MCF 10A (cell line): ENCODE data around the gene LYPD6. TPM values are rescaled to one million over a fixed set of nuclear protein-coding genes. Genes with fewer than 3 reads are reported as not detected.

Experiments
- BruUV-seq: library from RNA; stranded (reverse); fragments of 400-500 nt; replicated peaks from 2 replicates; lab custom pipeline; 2021; lab: Mats Ljungman, UMichigan
- CTCF ChIA-PET: fragments of 300-600 bp; sonication (Branson Sonifier 250); formaldehyde crosslinking; extraction: SDS; loops from one replicate; lab custom pipeline; 2021; ENCODE audit warnings: antibody characterized with exemption, inconsistent platforms; lab: Yijun Ruan, JAX
- POLR2A ChIA-PET: fragments of 300-600, 350-650 bp; sonication (Branson Sonifier 250); formaldehyde crosslinking; extraction: SDS; loops from one replicate; lab custom pipeline; 2020; ENCODE audit warnings: antibody characterized with exemption, inconsistent platforms; lab: Yijun Ruan, JAX
- DNase-seq: peaks from one replicate; pipeline ENCODE4 v3.0.0-alpha.2; 2018; ENCODE audit not compliant: unreplicated experiment
- H3K27ac Mint-ChIP-seq: one replicate; pipeline ENCODE4 v1.8.0; 2022; ENCODE audit warnings: mild to moderate bottlenecking, low read depth, mixed read lengths; ENCODE audit not compliant: unreplicated experiment
- H3K27me3 Mint-ChIP-seq: one replicate; pipeline ENCODE4 v1.8.0; 2022; ENCODE audit warnings: mixed read lengths; ENCODE audit not compliant: insufficient read depth, unreplicated experiment
- H3K36me3 Mint-ChIP-seq: one replicate; pipeline ENCODE4 v1.8.0; 2022; ENCODE audit warnings: mild to moderate bottlenecking, moderate library complexity, mixed read lengths; ENCODE audit not compliant: insufficient read depth, unreplicated experiment
- H3K4me1 Mint-ChIP-seq: one replicate; pipeline ENCODE4 v1.8.0; 2022; ENCODE audit warnings: mixed read lengths; ENCODE audit not compliant: insufficient read depth, unreplicated experiment
- H3K4me3 Mint-ChIP-seq: one replicate; pipeline ENCODE4 v1.8.0; 2022; ENCODE audit warnings: mild to moderate bottlenecking, moderate library complexity, mixed read lengths; ENCODE audit not compliant: unreplicated experiment
- H3K9me3 Mint-ChIP-seq: one replicate; pipeline ENCODE4 v1.8.0; 2022; ENCODE audit warnings: mixed read lengths; ENCODE audit not compliant: unreplicated experiment
- intact Hi-C: fragments of 100-400 bp; cut with micrococcal nuclease; formaldehyde crosslinking; loops from 2 replicates; pipeline ENCODE4 v1.14.1; 2022
- total RNA-seq: library from RNA; stranded (reverse); gene quantifications from 2 replicates; pipeline ENCODE4 v1.2.3, GENCODE V29; 2022
- TF ChIP-seq, protein P1 (sequence below): fragments of 200-600 bp; IDR thresholded peaks from one replicate; pipeline ENCODE4 v1.8.0; 2022; ENCODE audit warnings: antibody characterized with exemption, mild to moderate bottlenecking; ENCODE audit not compliant: unreplicated experiment

LYPD6 gene
- total RNA-seq, 1 experiment from 2014 or later, result 3.2 TPM

DNA sequence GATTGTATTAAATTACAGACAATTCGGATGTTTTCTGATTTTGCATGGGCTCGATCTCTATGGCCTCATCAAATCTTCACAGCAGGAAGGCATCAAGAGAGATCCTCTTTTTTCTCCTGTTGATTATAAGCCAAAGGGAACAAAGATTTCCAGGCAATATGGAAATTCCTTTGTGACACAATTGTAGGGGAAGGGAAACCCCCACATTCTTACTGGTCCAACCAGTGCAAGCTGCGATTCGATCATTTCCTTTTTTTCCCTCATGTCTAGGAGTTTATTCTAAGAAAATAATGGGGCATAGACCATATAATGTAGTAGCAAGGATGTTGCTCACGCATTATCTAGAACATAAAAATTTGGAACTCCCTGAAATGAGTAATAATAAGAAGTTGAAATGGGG is 87.7 kb downstream of the LYPD6 start:
- CTCF ChIA-PET, result interaction anchor here (0.7 kb wide), 1 partner anchor 20 kb away, joined by 3 read pairs; no protein-coding TSS in a partner anchor
- peak overlapping the region; percentile 43 for H3K27ac Mint-ChIP-seq

DNA sequence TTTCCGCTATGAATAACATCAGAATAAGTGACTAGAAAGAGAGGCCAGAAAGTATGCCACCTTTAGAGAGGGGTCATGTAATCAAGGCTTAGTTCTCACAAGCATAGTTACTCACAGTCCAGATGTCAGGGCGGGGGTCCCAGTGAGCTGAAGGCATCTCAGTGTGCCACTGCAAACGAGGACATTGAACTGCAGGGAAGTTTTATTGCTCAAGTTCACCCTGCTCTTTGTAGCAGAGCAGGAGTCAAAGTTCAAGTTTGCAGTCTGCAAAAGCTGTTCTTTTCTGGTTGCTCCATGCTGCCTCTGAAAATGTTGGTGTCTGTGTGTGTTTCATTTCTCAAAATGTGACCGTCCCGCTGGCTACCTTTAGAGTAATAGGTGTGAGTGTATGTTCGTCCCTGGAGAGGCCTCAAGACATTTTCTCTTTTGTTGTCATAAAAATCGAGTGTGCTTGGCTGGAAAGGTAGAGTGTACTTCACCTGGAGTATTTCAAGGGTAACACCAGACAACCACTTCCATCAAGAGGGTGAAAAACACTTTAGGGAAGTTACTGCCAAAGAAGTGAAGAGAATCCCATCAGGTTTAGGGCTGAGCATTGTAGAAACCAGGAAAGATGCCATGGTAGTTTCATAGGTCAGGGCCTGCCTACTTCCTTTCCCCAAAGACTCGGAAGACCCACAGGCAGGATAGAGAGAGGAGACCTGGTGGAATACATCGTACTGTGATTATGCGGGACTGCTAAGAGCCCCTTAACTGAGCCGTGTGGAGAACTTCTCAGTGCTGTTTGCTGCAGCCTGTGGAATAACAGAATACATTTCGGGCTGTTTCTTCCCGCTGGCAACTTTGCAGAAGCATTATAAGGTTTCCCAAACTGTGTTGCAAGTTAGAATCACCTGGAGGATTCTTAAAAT is 89.9 kb downstream of the LYPD6 start:
- Mint-ChIP-seq H3K27ac (peak overlapping the region; percentile 11), H3K36me3 (no peaks in the 10 kb centered on the region), H3K27me3 (no peaks in the 10 kb centered on the region), H3K4me1 (peaks cover 17% of the 10 kb centered on the region), H3K9me3 (no peaks in the 10 kb centered on the region), H3K4me3 (no peak overlapping the region)
- intact Hi-C loops, result no loop called here
- TF ChIP-seq, protein P1, sequence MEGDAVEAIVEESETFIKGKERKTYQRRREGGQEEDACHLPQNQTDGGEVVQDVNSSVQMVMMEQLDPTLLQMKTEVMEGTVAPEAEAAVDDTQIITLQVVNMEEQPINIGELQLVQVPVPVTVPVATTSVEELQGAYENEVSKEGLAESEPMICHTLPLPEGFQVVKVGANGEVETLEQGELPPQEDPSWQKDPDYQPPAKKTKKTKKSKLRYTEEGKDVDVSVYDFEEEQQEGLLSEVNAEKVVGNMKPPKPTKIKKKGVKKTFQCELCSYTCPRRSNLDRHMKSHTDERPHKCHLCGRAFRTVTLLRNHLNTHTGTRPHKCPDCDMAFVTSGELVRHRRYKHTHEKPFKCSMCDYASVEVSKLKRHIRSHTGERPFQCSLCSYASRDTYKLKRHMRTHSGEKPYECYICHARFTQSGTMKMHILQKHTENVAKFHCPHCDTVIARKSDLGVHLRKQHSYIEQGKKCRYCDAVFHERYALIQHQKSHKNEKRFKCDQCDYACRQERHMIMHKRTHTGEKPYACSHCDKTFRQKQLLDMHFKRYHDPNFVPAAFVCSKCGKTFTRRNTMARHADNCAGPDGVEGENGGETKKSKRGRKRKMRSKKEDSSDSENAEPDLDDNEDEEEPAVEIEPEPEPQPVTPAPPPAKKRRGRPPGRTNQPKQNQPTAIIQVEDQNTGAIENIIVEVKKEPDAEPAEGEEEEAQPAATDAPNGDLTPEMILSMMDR, result no peak
- BruUV-seq, result no TSS peak
- ChIA-PET CTCF (interaction anchor here (0.7 kb wide), 1 partner anchor 36 kb away, joined by 3 read pairs; no protein-coding TSS in a partner anchor), POLR2A (no interaction called here)
- no peak for DNase-seq

More for the DNA sequence above, 87.7 kb downstream of the LYPD6 start:
- Mint-ChIP-seq H3K9me3 (no peaks in the 10 kb centered on the region), H3K27me3 (no peaks in the 10 kb centered on the region), H3K4me3 (no peak overlapping the region), H3K4me1 (peaks cover 14% of the 10 kb centered on the region), H3K36me3 (no peaks in the 10 kb centered on the region)
- DNase-seq, result no peak
- intact Hi-C loops, result no loop called here
- BruUV-seq, result no TSS peak
- POLR2A ChIA-PET, result no interaction called here
- TF ChIP-seq, protein P1, result no peak

DNA sequence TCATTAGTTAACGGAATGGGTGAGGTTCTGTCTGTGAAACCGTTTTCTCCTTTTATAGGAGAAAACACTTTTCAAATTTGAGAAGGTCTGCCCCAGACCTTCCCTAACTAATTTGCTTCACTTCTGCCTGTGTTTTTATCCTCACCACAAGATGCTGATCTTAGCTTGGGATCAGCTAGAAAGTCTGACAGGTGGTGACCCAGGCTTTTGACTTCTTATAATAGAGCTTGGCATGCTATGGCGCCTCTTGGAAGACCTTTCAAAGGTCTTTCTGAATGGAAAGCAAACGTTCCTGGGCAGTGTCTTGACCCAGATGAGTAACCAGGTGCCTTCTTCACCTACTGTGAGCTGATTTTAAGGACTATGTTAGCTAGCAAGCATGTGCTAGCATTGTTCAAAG is 91.4 kb downstream of the LYPD6 start:
- Mint-ChIP-seq H3K4me3 (no peak overlapping the region), H3K9me3 (no peaks in the 10 kb centered on the region), H3K27me3 (no peaks in the 10 kb centered on the region), H3K27ac (no peak overlapping the region), H3K4me1 (peaks cover 17% of the 10 kb centered on the region), H3K36me3 (no peaks in the 10 kb centered on the region)
- intact Hi-C loops, result no loop called here
- no TSS peak for BruUV-seq
- ChIA-PET POLR2A (interaction anchor here (1.1 kb wide), 1 partner anchor 10 kb away, joined by 3 read pairs; no protein-coding TSS in a partner anchor), CTCF (interaction anchor here (0.6 kb wide), 1 partner anchor 72 kb away, joined by 5 read pairs; no protein-coding TSS in a partner anchor)
- DNase-seq, result no peak
- TF ChIP-seq, protein P1, result no peak

DNA sequence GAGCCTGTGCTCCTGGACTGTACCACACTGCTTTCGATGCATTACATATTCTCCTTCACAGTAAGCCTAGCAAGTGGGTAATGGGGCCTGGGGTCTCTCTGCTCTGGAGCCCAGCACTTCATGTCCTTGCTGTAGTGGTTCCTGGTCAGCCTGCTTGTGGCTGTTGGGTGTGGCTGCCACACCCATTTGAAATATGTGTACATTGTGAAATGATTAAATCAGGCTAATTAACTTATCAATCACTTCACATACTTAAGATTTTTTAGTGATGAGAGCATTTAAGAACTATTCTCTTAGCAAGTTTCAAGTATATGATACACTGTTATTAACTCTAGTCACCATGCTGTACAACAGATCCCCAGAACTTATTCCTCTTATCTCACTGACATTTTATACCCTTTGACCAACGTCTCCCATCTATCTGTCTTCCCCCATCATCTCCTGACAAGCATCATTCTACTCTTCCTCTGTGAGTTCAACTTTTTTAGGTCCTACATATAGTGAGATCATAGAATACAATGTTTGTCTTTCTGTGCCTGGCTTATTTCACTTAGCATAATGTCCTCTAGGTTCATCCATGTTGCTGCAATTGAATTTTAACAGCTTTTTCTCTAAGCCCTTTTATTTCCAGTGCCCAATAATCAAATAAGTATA is 92.1 kb downstream of the LYPD6 start:
- ChIA-PET CTCF (interaction anchor here (0.7 kb wide), 1 partner anchor 104 kb away, joined by 3 read pairs; no protein-coding TSS in a partner anchor), POLR2A (interaction anchor here (0.7 to 2.5 kb wide), 2 partner anchors 11 to 116 kb away, joined by 3 to 9 read pairs; no protein-coding TSS in a partner anchor)
- TF ChIP-seq, protein P1, result no peak
- peak overlapping the region; percentile 40 for H3K27ac Mint-ChIP-seq
- H3K9me3 Mint-ChIP-seq, result no peaks in the 10 kb centered on the region
- peak; percentile 2 for DNase-seq
- intact Hi-C loops, result no loop called here
- no peak overlapping the region for H3K4me3 Mint-ChIP-seq
- no peaks in the 10 kb centered on the region for H3K27me3 Mint-ChIP-seq
- no TSS peak for BruUV-seq
- no peaks in the 10 kb centered on the region for H3K36me3 Mint-ChIP-seq
- H3K4me1 Mint-ChIP-seq, result peaks cover 17% of the 10 kb centered on the region
